ENCODE data around the gene DVL2.
A peak's percentile ranks its signal among the peaks of the same experiment; 100 is the strongest.

Gene DVL2

GRCh38 chr17:7211491-7212273 is 22.6 kb downstream of the DVL2 start:
- TF ChIP-seq CTCF (IDR thresholded peaks at IDR 0.05; ENCODE audit: unreplicated experiment in 3 of 3), result no peak
- Mint-ChIP-seq H3K36me3 (ENCODE audit: low read depth) (peaks cover 5% of the 10 kb centered on the region), H3K27me3 (ENCODE audit: low read depth) (peaks cover 5% of the 10 kb centered on the region), H3K27ac (peak overlapping the region; percentile 84 to 88 (median 85)), H3K4me3 (peak overlapping the region; percentile 75 to 85 (median 79)), H3K9me3 (no peaks in the 10 kb centered on the region), H3K4me1 (peaks cover 64% of the 10 kb centered on the region)

GRCh38 chr17:7208754-7209460 is 25.4 kb downstream of the DVL2 start:
- H3K27me3 Mint-ChIP-seq (ENCODE audit: low read depth), result peaks cover 5% of the 10 kb centered on the region
- peaks cover 8% of the 10 kb centered on the region for H3K36me3 Mint-ChIP-seq (ENCODE audit: low read depth)
- H3K4me3 Mint-ChIP-seq, result peak overlapping the region; percentile 65 to 78 (median 72)
- H3K27ac Mint-ChIP-seq, result peak overlapping the region; percentile 84 to 99 (median 95)
- no peaks in the 10 kb centered on the region for H3K9me3 Mint-ChIP-seq
- peaks cover 61% of the 10 kb centered on the region for H3K4me1 Mint-ChIP-seq
- TF ChIP-seq CTCF (IDR thresholded peaks at IDR 0.05; ENCODE audit: unreplicated experiment in 3 of 3), result no peak

- Mint-ChIP-seq H3K27ac (peak overlapping the region; percentile 84 to 99 (median 95)), H3K4me1 (peaks cover 53% of the 10 kb centered on the region), H3K9me3 (no peaks in the 10 kb centered on the region), H3K36me3 (ENCODE audit: low read depth) (peaks cover 7% of the 10 kb centered on the region), H3K4me3 (peak overlapping the region; percentile 65 to 78 (median 72)), H3K27me3 (ENCODE audit: low read depth) (peaks cover 5% of the 10 kb centered on the region)
- TF ChIP-seq CTCF (IDR thresholded peaks at IDR 0.05; ENCODE audit: unreplicated experiment in 3 of 3), result no peak
Observed at GRCh38 chr17:7208027-7208571, 26.2 kb downstream of the DVL2 start.

- TF ChIP-seq CTCF (IDR thresholded peaks at IDR 0.05; ENCODE audit: unreplicated experiment in 3 of 3), result no peak
- Mint-ChIP-seq H3K36me3 (ENCODE audit: low read depth) (peaks cover 14% of the 10 kb centered on the region), H3K4me1 (peaks cover 50% of the 10 kb centered on the region), H3K27me3 (ENCODE audit: low read depth) (peaks cover 5% of the 10 kb centered on the region), H3K27ac (peak overlapping the region; percentile 98 to 99 (median 98)), H3K4me3 (peak overlapping the region; percentile 74 to 84 (median 81)), H3K9me3 (no peaks in the 10 kb centered on the region)
Observed at GRCh38 chr17:7207120-7208001, 27.0 kb downstream of the DVL2 start.

GRCh38 chr17:7205561-7205960 is 28.8 kb downstream of the DVL2 start:
- Mint-ChIP-seq H3K4me1 (peaks cover 41% of the 10 kb centered on the region), H3K36me3 (ENCODE audit: low read depth) (peaks cover 27% of the 10 kb centered on the region), H3K4me3 (peak overlapping the region; percentile 74 to 83 (median 81)), H3K27ac (peak overlapping the region; percentile 98 to 99 (median 98)), H3K9me3 (no peaks in the 10 kb centered on the region), H3K27me3 (ENCODE audit: low read depth) (peaks cover 5% of the 10 kb centered on the region)
- TF ChIP-seq CTCF (IDR thresholded peaks at IDR 0.05; ENCODE audit: unreplicated experiment in 3 of 3), result no peak
